Measurements from ENCODE around the gene HBG1. TPM values are rescaled to one million over a fixed set of nuclear protein-coding genes. Genes with fewer than 3 reads are reported as not detected.
A peak's percentile ranks its signal among the peaks of the same experiment; 100 is the strongest.

HBG1 gene
- total RNA-seq, 2 donors from 2014 or later, result 5.7 TPM; not detected in 1

DNA sequence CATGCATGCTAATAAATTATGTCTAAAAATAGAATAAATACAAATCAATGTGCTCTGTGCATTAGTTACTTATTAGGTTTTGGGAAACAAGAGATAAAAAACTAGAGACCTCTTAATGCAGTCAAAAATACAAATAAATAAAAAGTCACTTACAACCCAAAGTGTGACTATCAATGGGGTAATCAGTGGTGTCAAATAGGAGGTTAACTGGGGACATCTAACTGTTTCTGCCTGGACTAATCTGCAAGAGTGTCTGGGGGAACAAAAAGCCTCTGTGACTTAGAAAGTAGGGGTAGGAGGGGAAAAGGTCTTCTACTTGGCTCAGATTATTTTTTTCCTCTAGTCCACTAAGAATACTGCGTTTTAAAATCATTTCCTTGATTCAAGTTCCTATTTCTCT is 22.0 kb downstream of the HBG1 start:
- H3K4me3 ChIP-seq, result no peak overlapping the region
- intact Hi-C loops (cut with DNase I), result no loop called here
- no peak overlapping the region for H3K9ac ChIP-seq (ENCODE audit: low read depth in 2 of 2, low read length in 2 of 2)
- no peaks in the 10 kb centered on the region for H3K36me3 ChIP-seq
- TF ChIP-seq, protein P1, sequence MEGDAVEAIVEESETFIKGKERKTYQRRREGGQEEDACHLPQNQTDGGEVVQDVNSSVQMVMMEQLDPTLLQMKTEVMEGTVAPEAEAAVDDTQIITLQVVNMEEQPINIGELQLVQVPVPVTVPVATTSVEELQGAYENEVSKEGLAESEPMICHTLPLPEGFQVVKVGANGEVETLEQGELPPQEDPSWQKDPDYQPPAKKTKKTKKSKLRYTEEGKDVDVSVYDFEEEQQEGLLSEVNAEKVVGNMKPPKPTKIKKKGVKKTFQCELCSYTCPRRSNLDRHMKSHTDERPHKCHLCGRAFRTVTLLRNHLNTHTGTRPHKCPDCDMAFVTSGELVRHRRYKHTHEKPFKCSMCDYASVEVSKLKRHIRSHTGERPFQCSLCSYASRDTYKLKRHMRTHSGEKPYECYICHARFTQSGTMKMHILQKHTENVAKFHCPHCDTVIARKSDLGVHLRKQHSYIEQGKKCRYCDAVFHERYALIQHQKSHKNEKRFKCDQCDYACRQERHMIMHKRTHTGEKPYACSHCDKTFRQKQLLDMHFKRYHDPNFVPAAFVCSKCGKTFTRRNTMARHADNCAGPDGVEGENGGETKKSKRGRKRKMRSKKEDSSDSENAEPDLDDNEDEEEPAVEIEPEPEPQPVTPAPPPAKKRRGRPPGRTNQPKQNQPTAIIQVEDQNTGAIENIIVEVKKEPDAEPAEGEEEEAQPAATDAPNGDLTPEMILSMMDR (IDR thresholded peaks at IDR 0.05), result no peak
- H3K4me1 ChIP-seq, result no peaks in the 10 kb centered on the region
- no peaks in the 10 kb centered on the region for H3K9me3 ChIP-seq
- no peaks in the 10 kb centered on the region for H3K27me3 ChIP-seq
- H3K27ac ChIP-seq, result no peak overlapping the region
- no peak for DNase-seq

DNA sequence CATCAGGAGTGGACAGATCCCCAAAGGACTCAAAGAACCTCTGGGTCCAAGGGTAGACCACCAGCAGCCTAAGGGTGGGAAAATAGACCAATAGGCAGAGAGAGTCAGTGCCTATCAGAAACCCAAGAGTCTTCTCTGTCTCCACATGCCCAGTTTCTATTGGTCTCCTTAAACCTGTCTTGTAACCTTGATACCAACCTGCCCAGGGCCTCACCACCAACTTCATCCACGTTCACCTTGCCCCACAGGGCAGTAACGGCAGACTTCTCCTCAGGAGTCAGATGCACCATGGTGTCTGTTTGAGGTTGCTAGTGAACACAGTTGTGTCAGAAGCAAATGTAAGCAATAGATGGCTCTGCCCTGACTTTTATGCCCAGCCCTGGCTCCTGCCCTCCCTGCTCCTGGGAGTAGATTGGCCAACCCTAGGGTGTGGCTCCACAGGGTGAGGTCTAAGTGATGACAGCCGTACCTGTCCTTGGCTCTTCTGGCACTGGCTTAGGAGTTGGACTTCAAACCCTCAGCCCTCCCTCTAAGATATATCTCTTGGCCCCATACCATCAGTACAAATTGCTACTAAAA is 22.8 kb downstream of the HBG1 start, which contains the start of gene HBB:
Gene HBB, minus strand, starts transcription at position 340 of the 579 bp plus-strand sequence. Its CDS starts 50 bp downstream, at position 290.
- Histone ChIP-seq H3K27ac (no peak within 1 kb of the TSS), H3K36me3 (no peaks in the 10 kb centered on the region), H3K4me1 (no peaks in the 10 kb centered on the region), H3K27me3 (no peaks in the 10 kb centered on the region), H3K4me3 (no peak within 1 kb of the TSS), H3K9ac (ENCODE audit: low read depth in 2 of 2, low read length in 2 of 2) (no peak within 1 kb of the TSS), H3K9me3 (no peaks in the 10 kb centered on the region)
- TF ChIP-seq, protein P1 (IDR thresholded peaks at IDR 0.05), result no peak
- DNase-seq, result peak; percentile 19
- intact Hi-C loops (cut with DNase I), result no loop called here

DNA sequence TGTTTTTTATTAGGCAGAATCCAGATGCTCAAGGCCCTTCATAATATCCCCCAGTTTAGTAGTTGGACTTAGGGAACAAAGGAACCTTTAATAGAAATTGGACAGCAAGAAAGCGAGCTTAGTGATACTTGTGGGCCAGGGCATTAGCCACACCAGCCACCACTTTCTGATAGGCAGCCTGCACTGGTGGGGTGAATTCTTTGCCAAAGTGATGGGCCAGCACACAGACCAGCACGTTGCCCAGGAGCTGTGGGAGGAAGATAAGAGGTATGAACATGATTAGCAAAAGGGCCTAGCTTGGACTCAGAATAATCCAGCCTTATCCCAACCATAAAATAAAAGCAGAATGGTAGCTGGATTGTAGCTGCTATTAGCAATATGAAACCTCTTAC is 24.2 kb downstream of the HBG1 start:
- H3K9ac ChIP-seq (ENCODE audit: low read depth in 2 of 2, low read length in 2 of 2), result no peak overlapping the region
- H3K9me3 ChIP-seq, result no peaks in the 10 kb centered on the region
- no peak overlapping the region for H3K4me3 ChIP-seq
- H3K27ac ChIP-seq, result no peak overlapping the region
- H3K4me1 ChIP-seq, result no peaks in the 10 kb centered on the region
- no peaks in the 10 kb centered on the region for H3K27me3 ChIP-seq
- no peaks in the 10 kb centered on the region for H3K36me3 ChIP-seq
- TF ChIP-seq, protein P1 (IDR thresholded peaks at IDR 0.05), result no peak
- intact Hi-C loops (cut with DNase I), result no loop called here
- no peak for DNase-seq

DNA sequence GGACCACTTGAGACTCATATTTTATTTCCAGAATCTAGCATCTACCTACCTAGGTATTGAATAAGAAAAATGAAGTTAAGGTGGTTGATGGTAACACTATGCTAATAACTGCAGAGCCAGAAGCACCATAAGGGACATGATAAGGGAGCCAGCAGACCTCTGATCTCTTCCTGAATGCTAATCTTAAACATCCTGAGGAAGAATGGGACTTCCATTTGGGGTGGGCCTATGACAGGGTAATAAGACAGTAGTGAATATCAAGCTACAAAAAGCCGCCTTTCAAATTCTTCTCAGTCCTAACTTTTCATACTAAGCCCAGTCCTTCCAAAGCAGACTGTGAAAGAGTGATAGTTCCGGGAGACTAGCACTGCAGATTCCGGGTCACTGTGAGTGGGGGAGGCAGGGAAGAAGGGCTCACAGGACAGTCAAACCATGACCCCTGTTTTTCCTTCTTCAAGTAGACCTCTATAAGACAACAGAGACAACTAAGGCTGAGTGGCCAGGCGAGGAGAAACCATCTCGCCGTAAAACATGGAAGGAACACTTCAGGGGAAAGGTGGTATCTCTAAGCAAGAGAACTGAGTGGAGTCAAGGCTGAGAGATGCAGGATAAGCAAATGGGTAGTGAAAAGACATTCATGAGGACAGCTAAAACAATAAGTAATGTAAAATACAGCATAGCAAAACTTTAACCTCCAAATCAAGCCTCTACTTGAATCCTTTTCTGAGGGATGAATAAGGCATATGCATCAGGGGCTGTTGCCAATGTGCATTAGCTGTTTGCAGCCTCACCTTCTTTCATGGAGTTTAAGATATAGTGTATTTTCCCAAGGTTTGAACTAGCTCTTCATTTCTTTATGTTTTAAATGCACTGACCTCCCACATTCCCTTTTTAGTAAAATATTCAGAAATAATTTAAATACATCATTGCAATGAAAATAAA is 24.8 kb downstream of the HBG1 start:
- Histone ChIP-seq H3K9ac (ENCODE audit: low read depth in 2 of 2, low read length in 2 of 2) (no peak overlapping the region), H3K36me3 (no peaks in the 10 kb centered on the region), H3K27ac (no peak overlapping the region), H3K27me3 (no peaks in the 10 kb centered on the region), H3K4me3 (no peak overlapping the region), H3K4me1 (no peaks in the 10 kb centered on the region), H3K9me3 (no peaks in the 10 kb centered on the region)
- TF ChIP-seq, protein P1 (IDR thresholded peaks at IDR 0.05), result no peak
- no peak for DNase-seq
- intact Hi-C loops (cut with DNase I), result no loop called here

DNA sequence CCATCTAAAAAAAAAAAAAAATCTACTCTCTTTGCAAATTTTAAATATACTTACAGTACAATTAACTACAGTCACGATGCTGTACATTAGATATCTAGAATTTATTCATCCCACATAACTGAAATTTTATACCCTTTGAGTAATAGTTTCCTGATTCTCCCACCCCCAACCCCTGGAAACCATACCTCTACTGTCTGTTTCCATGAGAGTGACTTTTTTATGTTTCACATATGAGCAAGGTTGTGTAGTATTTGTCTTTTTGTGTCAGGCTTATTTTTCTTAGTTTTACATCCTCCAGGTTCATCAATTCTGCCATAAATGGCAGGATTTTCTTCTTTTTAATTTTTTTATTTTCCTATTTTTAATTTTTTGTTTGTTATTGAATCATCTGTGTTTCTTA is 26.0 kb downstream of the HBG1 start:
- Histone ChIP-seq H3K27ac (no peak overlapping the region), H3K9ac (ENCODE audit: low read depth in 2 of 2, low read length in 2 of 2) (no peak overlapping the region), H3K9me3 (no peaks in the 10 kb centered on the region), H3K36me3 (no peaks in the 10 kb centered on the region), H3K27me3 (no peaks in the 10 kb centered on the region), H3K4me1 (no peaks in the 10 kb centered on the region), H3K4me3 (no peak overlapping the region)
- no peak for DNase-seq
- intact Hi-C loops (cut with DNase I), result no loop called here
- TF ChIP-seq, protein P1 (IDR thresholded peaks at IDR 0.05), result no peak

All from colonic mucosa (tissue), 4 donors.